ENCODE data around the gene DIPK1B. TPM values are rescaled to one million over a fixed set of nuclear protein-coding genes. Genes with fewer than 3 reads are reported as not detected.

DIPK1B gene
- total RNA-seq, 2 donors from 2014 or later: 23.2 to 35.2 TPM

- intact Hi-C loops (cut with DNase I): no loop called here
- no peak for DNase-seq
- ATAC-seq: no peak
Observed at GRCh38 chr9:136683755-136684154, 28.6 kb upstream of the DIPK1B start.

GRCh38 chr9:136684339-136684738 is 28.0 kb upstream of the DIPK1B start:
- ATAC-seq (no peak), DNase-seq (no peak)
- intact Hi-C loops (cut with DNase I): no loop called here

GRCh38 chr9:136684799-136685198 is 27.6 kb upstream of the DIPK1B start:
- intact Hi-C loops (cut with DNase I): no loop called here
- DNase-seq (no peak), ATAC-seq (no peak)

- intact Hi-C loops (cut with DNase I): no loop called here
- no peak for ATAC-seq
- DNase-seq: no peak
Observed at GRCh38 chr9:136685216-136685615, 27.2 kb upstream of the DIPK1B start.

GRCh38 chr9:136685790-136686533 is 26.4 kb upstream of the DIPK1B start:
- DNase-seq (peak; percentile 34), ATAC-seq (no peak)
- intact Hi-C loops (cut with DNase I): no loop called here

DNA sequence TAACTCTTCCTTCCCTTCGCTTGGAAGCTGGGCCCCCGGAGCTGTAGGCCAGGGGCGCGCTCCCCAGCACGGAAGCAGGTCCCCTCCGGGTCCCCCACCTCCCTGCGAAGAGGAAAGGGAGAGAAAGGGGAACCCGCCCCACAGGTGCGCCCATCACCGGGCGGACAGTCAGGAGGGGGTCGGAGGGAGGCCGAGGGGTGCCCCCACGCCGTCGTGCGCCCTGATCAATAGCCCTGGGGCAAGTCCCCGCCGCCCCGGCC is 25.9 kb upstream of the DIPK1B start:
- no peak for ATAC-seq
- intact Hi-C loops (cut with DNase I): no loop called here

GRCh38 chr9:136686794-136687711 is 25.3 kb upstream of the DIPK1B start, which contains the start of gene AGPAT2:
Gene AGPAT2 (minus strand): TSS chr9:136687457. CDS start chr9:136687357, 100 bp downstream.
- intact Hi-C loops (cut with DNase I): no loop called here
- peak; percentile 85 for DNase-seq
- ATAC-seq: peak; percentile 73 to 84

More for the DNA sequence above, 25.9 kb upstream of the DIPK1B start:
- no peak for DNase-seq

GRCh38 chr9:136687721-136688223 is 24.6 kb upstream of the DIPK1B start:
- DNase-seq: peak; percentile 50
- intact Hi-C loops (cut with DNase I): no loop called here
- ATAC-seq: peak; percentile 2

- intact Hi-C loops (cut with DNase I): no loop called here
- ATAC-seq: no peak
Observed at GRCh38 chr9:136688274-136689107, 23.9 kb upstream of the DIPK1B start.

DNA sequence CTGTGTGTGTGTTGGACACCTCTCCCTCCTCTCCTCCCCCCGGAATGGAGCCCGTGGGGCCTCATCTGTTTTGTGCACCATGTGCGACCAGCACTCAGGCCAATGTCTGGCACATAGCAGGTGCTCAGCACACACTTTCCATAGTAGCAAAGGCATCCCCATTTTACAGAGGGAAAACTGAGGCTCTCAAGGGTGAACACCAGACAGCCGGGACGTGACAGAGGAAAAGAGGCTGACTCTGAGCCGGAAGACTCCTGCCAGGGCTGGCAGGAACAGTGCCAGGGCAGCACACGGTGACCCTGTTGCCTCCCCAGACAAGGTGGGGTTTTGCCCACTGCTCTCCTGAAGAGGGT is 23.3 kb upstream of the DIPK1B start:
- intact Hi-C loops (cut with DNase I): no loop called here
- ATAC-seq: no peak
- DNase-seq: no peak

More at GRCh38 chr9:136688274-136689107, 23.9 kb upstream of the DIPK1B start:
- DNase-seq: no peak

- ATAC-seq: peak; percentile 31 to 35
- peak; percentile 84 for DNase-seq
- intact Hi-C loops (cut with DNase I): loop anchor here (5.0 to 10.0 kb wide), 2 partner anchors 43 to 45 kb away; no protein-coding TSS in a partner anchor
Observed at GRCh38 chr9:136690104-136690805, 22.1 kb upstream of the DIPK1B start.

- ATAC-seq: peak; percentile 15 to 31
- intact Hi-C loops (cut with DNase I): loop anchor here (5.0 to 10.0 kb wide), 2 partner anchors 44 to 46 kb away; no protein-coding TSS in a partner anchor
- DNase-seq: peak; percentile 71
Observed at GRCh38 chr9:136690806-136691261, 21.5 kb upstream of the DIPK1B start.

- DNase-seq (no peak), ATAC-seq (peak in 1 of 2 donors; percentile 2)
- intact Hi-C loops (cut with DNase I): loop anchor here (5.0 to 10.0 kb wide), 2 partner anchors 44 to 47 kb away; no protein-coding TSS in a partner anchor
Observed at GRCh38 chr9:136691316-136692184, 20.8 kb upstream of the DIPK1B start.

DNA sequence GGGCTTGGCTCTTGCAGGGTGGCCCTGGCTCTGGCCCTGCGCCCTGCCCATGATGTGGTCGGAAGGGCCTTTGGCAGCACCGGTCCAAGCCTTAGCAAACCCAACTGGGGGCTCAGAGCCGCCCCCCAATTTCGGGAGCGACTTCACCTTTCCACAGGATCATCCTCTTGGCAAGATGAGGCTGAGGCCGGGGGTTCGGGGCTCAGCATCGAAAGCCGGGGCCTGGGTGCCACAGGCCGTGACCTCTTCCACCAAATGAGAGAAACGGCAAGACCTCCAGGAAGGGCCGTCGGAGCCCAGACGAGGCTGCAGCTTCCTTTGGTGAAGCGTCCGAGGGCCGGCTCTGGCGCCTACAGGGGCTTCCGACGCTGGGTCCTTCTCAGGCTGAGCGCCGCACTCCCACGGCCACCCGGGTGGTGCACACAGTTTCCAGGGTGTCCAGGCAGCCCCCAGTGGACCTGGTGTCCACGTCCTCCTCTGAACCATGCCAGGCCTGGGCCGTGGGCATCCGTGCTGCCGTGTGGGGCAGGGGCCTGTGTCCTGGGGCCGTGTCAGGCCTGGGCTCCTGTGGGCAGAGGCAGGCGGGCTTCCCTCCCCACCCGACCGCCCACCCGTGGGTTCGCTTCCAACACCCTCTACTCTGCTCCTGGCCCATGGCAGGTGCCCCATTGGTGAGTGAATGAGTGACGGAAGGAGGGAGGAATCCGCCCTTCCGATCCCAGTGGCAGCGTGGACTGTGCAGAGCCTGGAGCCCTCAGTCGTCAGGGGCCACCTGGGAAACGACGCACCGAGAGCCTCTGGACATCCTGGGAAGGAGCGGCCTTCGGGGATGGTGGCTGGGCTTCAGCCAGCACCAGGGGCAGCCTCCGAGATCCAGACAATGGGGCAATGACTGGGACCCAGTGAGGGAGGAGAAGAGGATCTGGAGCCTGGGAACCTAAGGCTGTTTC is 19.9 kb upstream of the DIPK1B start:
- ATAC-seq: no peak
- intact Hi-C loops (cut with DNase I): loop anchor here (5.0 to 10.0 kb wide), 2 partner anchors 45 to 48 kb away; no protein-coding TSS in a partner anchor
- DNase-seq: no peak

- intact Hi-C loops (cut with DNase I): loop anchor here (5.0 to 10.0 kb wide), 2 partner anchors 46 to 48 kb away; no protein-coding TSS in a partner anchor
- DNase-seq (no peak), ATAC-seq (no peak)
Observed at GRCh38 chr9:136693135-136693489, 19.3 kb upstream of the DIPK1B start.

DNA sequence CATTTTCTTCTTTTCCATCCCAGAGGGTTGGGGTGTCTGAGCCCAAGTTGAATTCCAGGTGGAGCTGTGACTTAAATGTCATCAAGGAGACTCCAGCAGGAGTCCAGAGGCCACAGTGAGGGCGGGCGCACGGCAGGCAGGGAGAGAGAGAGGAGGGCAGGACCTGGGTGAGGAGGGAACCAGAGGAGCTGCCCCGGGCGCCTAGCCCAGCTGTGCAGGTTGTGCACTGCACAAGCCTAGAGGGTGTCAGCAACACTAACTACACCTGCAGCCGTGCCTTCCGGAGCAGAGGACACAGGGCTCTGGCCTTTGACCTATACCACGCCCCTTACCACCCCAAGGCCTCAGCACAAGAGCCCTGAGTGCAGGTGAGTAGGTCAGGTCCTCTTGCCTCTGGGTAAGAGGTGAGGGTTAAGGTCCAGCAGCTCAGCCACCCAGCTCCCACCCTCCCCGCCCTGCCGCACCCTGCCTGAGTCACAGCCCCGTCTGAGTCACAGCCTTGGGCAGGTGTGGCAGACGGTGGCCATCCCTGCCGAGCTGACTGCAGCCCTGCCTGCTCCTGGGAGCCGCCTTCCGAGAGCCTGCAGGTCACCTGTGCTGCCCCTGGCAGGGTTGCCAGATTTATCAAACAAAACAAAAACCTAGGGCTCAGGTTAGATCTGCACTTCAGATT is 18.7 kb upstream of the DIPK1B start:
- intact Hi-C loops (cut with DNase I): loop anchor here (5.0 to 10.0 kb wide), 2 partner anchors 46 to 49 kb away; no protein-coding TSS in a partner anchor
- DNase-seq (no peak), ATAC-seq (peak in 1 of 2 donors; percentile 37)

Data from left cardiac atrium (tissue), 4 donors.